Activated T-cell treated with anti-CD3 and anti-CD28 coated beads, Interleukin-2, amount 50 U/mL, for 24 hours (primary cell): ENCODE measurements around the gene DOCK1.

Experiments
- DNase-seq: peaks from one replicate; pipeline ENCODE4 v3.0.0-alpha.2; 2020
- H3K27ac Mint-ChIP-seq: 2 replicates; pipeline ENCODE4 v1.8.0; 2020; ENCODE audit warnings: mild to moderate bottlenecking, mixed read lengths
- H3K27me3 Mint-ChIP-seq: 2 replicates; pipeline ENCODE4 v1.8.0; 2020; ENCODE audit warnings: mixed read lengths
- H3K36me3 Mint-ChIP-seq: 2 replicates; pipeline ENCODE4 v1.8.0; 2020; ENCODE audit warnings: low read depth, mixed read lengths
- H3K4me1 Mint-ChIP-seq: 2 replicates; pipeline ENCODE4 v1.8.0; 2020; ENCODE audit warnings: low read depth, mixed read lengths
- H3K4me3 Mint-ChIP-seq: 2 replicates; pipeline ENCODE4 v1.8.0; 2020; ENCODE audit warnings: mild to moderate bottlenecking, moderate library complexity, mixed read lengths
- H3K9me3 Mint-ChIP-seq: 2 replicates; pipeline ENCODE4 v1.8.0; 2020; ENCODE audit warnings: mixed read lengths

DOCK1 gene

DNA sequence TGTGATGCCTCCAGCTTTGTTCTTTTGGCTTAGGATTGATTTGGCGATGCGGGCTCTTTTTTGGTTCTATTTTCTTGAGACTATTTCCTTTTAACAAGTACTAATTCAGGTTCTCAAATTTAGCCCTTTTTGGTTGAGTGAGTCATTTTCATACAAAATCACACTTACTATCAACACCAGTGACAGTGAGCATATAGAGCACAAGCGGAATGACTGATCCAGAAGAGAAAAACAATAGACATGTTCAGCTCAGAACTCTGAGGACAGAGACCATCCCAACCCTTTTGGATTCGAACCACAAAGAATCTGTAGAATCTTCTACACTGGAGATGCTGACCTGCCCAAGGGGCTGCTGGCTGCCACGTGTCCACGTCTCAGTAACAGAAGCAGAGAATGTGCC, 347.6 kb downstream of the DOCK1 start:
- Mint-ChIP-seq H3K36me3 (no peaks in the 10 kb centered on the region), H3K4me3 (no peak overlapping the region), H3K9me3 (no peaks in the 10 kb centered on the region), H3K27ac (no peak overlapping the region), H3K27me3 (peaks cover 21% of the 10 kb centered on the region), H3K4me1 (peaks cover 11% of the 10 kb centered on the region)
- DNase-seq: no peak

DNA sequence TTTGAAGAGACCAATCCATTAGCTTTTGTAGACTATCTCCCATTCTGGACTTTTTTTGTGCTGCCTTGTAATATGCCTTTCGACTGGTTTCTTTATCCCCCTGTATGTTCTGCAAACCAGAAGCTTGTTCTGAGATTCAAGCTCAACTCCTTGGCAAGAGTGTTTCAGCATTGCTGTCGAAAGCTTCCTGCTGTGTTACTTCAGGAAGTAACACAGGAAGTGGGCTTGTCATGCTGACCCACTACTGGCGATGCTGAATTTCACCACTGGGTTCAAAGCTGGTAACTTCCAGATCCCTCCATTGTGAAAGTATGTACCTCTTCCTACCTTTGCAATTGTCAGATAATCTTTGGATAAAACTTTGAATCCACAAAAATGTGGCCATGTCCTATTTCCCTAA, 349.0 kb downstream of the DOCK1 start:
- H3K4me1 Mint-ChIP-seq: peaks cover 11% of the 10 kb centered on the region
- H3K4me3 Mint-ChIP-seq: no peak overlapping the region
- no peaks in the 10 kb centered on the region for H3K9me3 Mint-ChIP-seq

DNA sequence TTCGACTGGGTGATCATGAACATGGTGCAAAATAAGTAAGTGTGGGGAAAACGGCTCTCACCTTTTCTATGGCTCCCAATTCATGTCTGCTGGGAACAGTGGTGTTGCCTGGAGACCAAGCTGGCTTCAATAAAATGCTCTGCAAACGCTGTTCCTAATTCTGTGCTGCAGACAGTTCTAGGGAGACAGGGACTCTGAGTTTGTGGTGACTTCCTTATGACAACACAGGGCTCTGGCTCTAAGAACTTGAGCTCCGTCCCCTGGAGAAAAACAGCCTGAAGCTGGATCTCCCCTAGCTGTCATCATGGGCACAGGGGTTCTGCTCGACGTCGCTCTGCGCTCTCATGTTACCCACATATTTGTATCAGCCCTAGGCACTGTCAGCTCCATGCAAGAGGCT, 352.2 kb downstream of the DOCK1 start:
- H3K27me3 Mint-ChIP-seq: peaks cover 9% of the 10 kb centered on the region
- no peaks in the 10 kb centered on the region for H3K36me3 Mint-ChIP-seq
- H3K4me3 Mint-ChIP-seq: no peak overlapping the region

More for the DNA sequence above, 349.0 kb downstream of the DOCK1 start:
- Mint-ChIP-seq H3K27ac (no peak overlapping the region), H3K27me3 (peaks cover 13% of the 10 kb centered on the region), H3K36me3 (no peaks in the 10 kb centered on the region)
- no peak for DNase-seq

DNA sequence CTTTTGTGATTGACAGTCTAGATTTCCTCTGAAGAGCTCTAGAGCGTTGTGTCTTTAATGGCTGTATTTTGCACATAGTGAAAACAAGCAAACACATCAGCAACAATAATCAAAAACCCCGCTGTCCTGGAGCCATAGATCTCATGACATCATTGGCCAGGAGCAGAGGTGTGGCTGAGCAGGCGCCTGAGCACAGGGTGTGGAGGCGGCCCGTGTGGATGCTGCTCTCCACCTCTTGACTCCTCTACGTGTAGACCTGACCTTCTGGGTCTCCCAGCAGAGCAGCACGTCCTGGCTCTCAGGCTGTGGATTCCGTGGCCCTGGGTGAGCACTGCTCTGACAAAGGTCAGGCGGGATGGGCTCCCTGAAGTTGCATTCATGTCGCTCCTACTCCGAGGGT, 354.1 kb downstream of the DOCK1 start:
- peaks cover 10% of the 10 kb centered on the region for H3K9me3 Mint-ChIP-seq
- H3K36me3 Mint-ChIP-seq: no peaks in the 10 kb centered on the region
- DNase-seq: no peak
- H3K4me1 Mint-ChIP-seq: peaks cover 5% of the 10 kb centered on the region
- H3K27me3 Mint-ChIP-seq: no peaks in the 10 kb centered on the region
- no peak overlapping the region for H3K4me3 Mint-ChIP-seq
- H3K27ac Mint-ChIP-seq: no peak overlapping the region

More for the DNA sequence above, 352.2 kb downstream of the DOCK1 start:
- DNase-seq: no peak
- Mint-ChIP-seq H3K27ac (no peak overlapping the region), H3K4me1 (peaks cover 11% of the 10 kb centered on the region), H3K9me3 (peaks cover 10% of the 10 kb centered on the region)

DNA sequence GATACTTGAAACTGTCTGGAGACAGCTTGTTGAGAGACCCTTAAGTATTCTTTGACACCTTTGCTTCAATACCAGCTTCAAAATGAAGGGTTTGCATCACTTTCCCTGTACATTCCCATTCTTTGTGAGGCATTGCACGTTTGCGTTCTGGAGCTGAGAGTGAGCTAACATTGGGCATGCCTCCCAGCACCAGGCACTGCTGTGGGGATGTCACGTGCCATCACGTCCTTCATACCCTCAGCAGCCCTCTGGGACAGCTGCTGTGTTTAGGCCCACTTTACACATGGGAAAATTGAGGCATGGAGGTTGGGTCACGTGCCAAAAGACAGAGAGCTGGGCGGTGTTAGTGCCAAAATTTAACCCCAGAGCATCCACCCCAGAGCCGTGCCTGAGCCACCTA, 357.4 kb downstream of the DOCK1 start:
- no peak overlapping the region for H3K4me3 Mint-ChIP-seq
- H3K36me3 Mint-ChIP-seq: no peaks in the 10 kb centered on the region
- no peak overlapping the region for H3K27ac Mint-ChIP-seq
- no peak for DNase-seq
- H3K27me3 Mint-ChIP-seq: peaks cover 2% of the 10 kb centered on the region
- H3K9me3 Mint-ChIP-seq: peaks cover 10% of the 10 kb centered on the region
- no peaks in the 10 kb centered on the region for H3K4me1 Mint-ChIP-seq

DNA sequence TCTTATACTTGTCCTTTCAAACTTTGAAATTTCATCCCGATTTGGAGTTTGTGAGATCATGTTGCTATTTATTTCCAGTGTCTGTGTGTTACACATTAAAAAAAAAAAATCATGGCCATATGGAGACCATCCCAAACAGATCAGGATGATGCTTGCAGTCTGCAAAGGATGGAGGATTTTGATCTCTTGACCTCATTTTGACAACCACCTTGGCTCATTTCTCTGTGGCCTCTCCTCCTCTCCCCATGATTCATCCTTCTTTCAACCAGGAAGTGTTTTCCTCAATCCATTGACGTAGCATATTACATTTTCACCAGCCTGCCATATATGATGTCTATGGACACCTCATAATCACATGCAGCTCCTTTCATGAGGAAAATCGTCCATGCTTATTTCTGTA, 360.1 kb downstream of the DOCK1 start:
- Mint-ChIP-seq H3K4me1 (no peaks in the 10 kb centered on the region), H3K36me3 (no peaks in the 10 kb centered on the region), H3K9me3 (peaks cover 6% of the 10 kb centered on the region), H3K27me3 (peaks cover 2% of the 10 kb centered on the region), H3K27ac (no peak overlapping the region), H3K4me3 (no peak overlapping the region)
- DNase-seq: no peak

DNA sequence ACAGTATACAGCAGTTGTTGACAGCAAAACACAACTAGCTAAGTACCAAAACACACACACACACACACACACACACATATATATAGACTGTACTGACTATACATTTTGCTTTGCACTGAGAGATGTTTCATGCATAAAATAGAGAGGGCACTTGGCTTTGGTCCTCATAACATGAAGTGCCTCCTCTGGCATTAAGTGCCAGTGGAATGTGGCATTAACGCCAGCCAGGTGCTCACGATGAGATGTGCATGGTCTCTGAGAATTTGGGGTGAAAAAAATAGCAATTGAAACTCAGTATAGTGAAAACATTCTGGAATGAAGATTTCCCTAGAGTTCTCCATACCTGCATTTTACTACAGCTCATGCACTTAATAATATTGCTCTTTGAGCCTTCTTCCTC, 361.2 kb downstream of the DOCK1 start:
- no peaks in the 10 kb centered on the region for H3K4me1 Mint-ChIP-seq
- peaks cover 2% of the 10 kb centered on the region for H3K27me3 Mint-ChIP-seq
- H3K4me3 Mint-ChIP-seq: no peak overlapping the region
- no peak overlapping the region for H3K27ac Mint-ChIP-seq
- H3K9me3 Mint-ChIP-seq: no peaks in the 10 kb centered on the region
- no peak for DNase-seq
- no peaks in the 10 kb centered on the region for H3K36me3 Mint-ChIP-seq

DNA sequence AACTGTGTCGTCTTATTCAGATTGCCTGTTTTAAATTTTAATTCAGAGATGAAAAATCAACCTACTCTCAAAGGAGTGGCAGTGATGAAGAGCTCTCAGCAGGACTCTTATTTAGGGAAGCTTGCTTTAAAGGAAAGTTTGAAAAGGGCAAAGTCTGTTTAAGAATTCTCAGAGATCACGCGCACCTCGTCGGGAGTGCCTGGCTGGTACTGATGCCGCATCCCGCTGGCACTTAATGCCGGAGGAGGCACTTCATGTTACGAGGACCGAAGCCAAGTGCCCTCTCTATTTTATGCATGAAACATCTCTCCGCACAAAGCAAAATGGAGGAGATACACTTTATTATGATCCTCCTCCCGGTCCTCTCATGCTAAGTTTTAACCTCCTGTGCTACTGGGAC, 362.2 kb downstream of the DOCK1 start:
- no peak overlapping the region for H3K4me3 Mint-ChIP-seq
- peaks cover 2% of the 10 kb centered on the region for H3K27me3 Mint-ChIP-seq
- H3K9me3 Mint-ChIP-seq: no peaks in the 10 kb centered on the region
- H3K4me1 Mint-ChIP-seq: no peaks in the 10 kb centered on the region
- no peak overlapping the region for H3K27ac Mint-ChIP-seq
- no peak for DNase-seq
- no peaks in the 10 kb centered on the region for H3K36me3 Mint-ChIP-seq

DNA sequence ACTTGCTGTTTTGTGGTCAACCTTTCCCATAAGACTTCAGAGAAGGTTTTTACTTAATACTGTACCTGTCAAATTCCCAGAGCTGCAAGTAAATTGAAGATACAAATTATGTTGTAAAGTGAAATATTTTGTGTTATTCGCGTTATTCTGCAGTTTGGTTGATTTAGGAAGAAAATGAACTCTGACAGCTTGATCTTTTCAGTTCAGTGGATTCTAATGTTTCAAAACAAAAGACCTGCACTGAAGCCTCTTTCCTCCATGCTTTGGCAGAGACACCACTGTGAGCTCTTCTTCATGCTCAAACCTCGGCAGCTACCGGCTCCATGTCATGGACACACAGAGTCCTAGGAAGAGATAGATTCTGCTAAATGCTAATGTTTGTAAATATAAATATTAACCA, 366.8 kb downstream of the DOCK1 start:
- Mint-ChIP-seq H3K36me3 (no peaks in the 10 kb centered on the region), H3K4me3 (no peak overlapping the region), H3K27ac (no peak overlapping the region)

DNA sequence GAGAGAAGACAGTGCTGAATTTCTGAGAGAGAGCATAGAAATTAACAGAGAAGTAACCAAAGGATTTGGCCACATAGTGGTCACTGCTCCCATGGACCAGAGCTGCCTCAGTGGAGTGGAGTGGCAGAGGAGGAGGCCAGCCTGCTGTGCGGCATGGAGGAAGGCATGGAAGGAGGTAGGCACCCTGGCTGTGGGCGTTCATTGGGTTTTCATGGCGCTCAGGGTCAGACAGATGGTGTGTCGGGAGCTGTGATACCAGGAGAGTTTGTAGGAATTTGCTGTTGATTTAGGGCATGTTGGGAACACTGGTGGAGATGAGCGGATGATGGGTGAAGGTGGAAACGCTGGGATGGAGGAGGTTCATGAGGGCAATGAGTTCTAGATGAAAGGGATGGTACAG, 370.0 kb downstream of the DOCK1 start:
- H3K27ac Mint-ChIP-seq: no peak overlapping the region
- H3K4me3 Mint-ChIP-seq: no peak overlapping the region
- DNase-seq: no peak
- H3K4me1 Mint-ChIP-seq: no peaks in the 10 kb centered on the region
- peaks cover 2% of the 10 kb centered on the region for H3K9me3 Mint-ChIP-seq
- no peaks in the 10 kb centered on the region for H3K36me3 Mint-ChIP-seq
- peaks cover 8% of the 10 kb centered on the region for H3K27me3 Mint-ChIP-seq

More for the DNA sequence above, 366.8 kb downstream of the DOCK1 start:
- Mint-ChIP-seq H3K27me3 (peaks cover 8% of the 10 kb centered on the region), H3K4me1 (no peaks in the 10 kb centered on the region), H3K9me3 (peaks cover 2% of the 10 kb centered on the region)
- no peak for DNase-seq

DNA sequence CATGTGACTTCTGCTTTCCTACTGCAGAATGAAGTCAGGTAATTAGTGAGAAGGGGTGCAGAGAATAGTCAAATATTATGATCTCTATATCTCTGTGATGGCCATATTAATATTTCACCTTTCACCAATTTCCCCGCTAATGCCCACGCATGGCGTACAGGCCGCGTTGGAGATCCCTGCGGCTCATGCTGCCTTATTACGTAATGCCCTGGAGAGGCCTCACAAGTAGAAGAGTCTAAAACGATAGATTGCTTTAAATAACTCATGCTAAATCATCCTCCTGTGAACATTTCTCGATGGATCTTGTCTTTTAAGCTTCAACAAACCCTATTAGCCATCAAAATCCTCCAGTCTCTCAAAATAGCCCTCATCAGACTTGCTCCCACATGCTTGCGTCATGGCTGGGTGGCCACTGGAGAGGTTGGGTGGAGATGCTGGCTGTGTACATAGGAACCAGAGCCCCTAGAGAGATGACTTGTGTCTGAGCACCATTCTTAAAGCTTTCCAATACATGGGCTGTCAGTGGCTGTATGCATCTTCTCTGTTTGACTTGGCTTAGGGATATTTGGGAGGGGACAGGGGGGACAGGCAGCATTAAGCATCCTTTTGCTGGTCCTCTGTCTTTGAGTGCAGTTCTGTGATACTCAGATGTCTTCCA, 370.7 kb downstream of the DOCK1 start:
- H3K36me3 Mint-ChIP-seq: no peaks in the 10 kb centered on the region
- H3K4me3 Mint-ChIP-seq: no peak overlapping the region
- no peak overlapping the region for H3K27ac Mint-ChIP-seq
- no peaks in the 10 kb centered on the region for H3K4me1 Mint-ChIP-seq
- DNase-seq: no peak
- H3K27me3 Mint-ChIP-seq: peaks cover 8% of the 10 kb centered on the region
- peaks cover 2% of the 10 kb centered on the region for H3K9me3 Mint-ChIP-seq

DNA sequence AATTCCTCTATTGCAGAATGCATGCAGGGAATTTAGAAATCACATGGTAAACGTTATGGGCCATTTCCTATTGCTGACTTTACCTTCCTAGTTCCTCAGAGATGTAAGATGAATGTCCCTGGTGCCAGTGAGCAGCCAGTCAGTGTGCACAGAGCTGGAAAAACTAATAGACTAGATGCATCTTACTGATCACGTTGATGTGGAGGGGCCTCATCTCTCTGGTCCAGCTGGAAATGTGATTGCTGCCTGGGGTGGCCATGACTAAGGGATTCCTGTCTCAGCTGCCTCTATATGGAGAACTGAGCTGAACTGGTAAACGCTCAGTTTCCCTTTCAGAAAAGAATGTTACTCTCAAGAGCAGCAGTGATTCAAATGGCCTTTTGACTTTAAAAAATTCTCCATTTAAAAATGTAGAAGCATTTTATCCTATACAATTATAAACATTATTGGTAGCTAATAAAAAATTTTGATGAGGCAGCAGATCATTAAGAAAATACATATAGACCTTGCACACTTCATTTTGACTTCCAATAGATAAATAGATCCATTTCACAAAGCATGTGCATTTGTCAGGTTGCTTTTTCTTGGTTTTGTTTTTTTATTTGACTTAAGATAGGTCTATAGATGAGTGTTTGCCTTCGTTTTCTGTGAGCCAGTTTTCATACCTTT, 371.7 kb downstream of the DOCK1 start:
- H3K4me1 Mint-ChIP-seq: no peaks in the 10 kb centered on the region
- no peak overlapping the region for H3K27ac Mint-ChIP-seq
- H3K4me3 Mint-ChIP-seq: no peak overlapping the region
- peaks cover 8% of the 10 kb centered on the region for H3K27me3 Mint-ChIP-seq
- no peaks in the 10 kb centered on the region for H3K36me3 Mint-ChIP-seq
- H3K9me3 Mint-ChIP-seq: peaks cover 2% of the 10 kb centered on the region
- no peak for DNase-seq

DNA sequence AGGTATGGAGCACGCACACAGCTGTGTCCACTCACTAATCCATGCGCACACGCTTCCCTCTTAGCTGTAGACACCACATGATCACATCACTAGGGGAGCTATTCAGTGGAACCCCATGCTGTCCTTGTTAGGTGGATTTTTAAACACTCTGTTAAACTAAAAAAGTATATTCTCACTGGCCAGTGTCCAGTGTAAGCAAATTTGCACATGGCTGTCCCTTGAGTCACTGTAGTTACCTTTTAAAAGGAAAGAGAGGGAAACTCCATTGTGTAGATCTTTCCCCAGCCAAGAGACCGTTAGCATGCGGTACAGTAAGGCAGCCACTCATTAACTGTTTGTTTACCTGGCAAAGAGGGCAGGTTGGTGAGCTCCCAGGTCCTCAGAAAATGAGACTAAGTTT, 372.8 kb downstream of the DOCK1 start:
- peaks cover 8% of the 10 kb centered on the region for H3K27me3 Mint-ChIP-seq
- no peak for DNase-seq
- peaks cover under 1% of the 10 kb centered on the region for H3K9me3 Mint-ChIP-seq
- H3K27ac Mint-ChIP-seq: no peak overlapping the region
- H3K36me3 Mint-ChIP-seq: no peaks in the 10 kb centered on the region
- H3K4me1 Mint-ChIP-seq: peaks cover 2% of the 10 kb centered on the region
- no peak overlapping the region for H3K4me3 Mint-ChIP-seq

DNA sequence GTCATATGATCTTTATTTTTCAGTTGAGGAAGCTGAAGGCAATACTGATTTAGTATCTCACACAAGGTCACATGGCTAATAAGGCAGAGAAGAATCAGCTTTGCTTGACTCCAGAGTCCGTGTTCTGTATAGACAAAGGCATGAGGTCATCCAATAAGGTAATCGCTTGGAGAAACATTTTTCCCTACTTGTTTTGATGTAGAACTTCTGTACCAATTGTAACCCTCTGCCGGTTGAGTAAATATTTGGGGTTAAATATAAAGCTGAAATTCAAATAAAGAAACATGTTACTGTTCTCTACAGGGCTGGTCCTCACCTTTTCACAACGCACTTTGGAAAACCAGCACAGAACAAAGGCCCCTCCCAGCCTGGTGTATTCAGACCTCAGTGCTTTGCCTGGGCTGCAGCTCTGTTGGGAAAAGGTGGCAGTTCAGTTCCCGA, 374.1 kb downstream of the DOCK1 start:
- H3K27ac Mint-ChIP-seq: no peak overlapping the region
- no peak for DNase-seq
- H3K4me3 Mint-ChIP-seq: no peak overlapping the region
- H3K9me3 Mint-ChIP-seq: no peaks in the 10 kb centered on the region
- peaks cover 8% of the 10 kb centered on the region for H3K27me3 Mint-ChIP-seq
- no peaks in the 10 kb centered on the region for H3K36me3 Mint-ChIP-seq
- peaks cover 2% of the 10 kb centered on the region for H3K4me1 Mint-ChIP-seq

DNA sequence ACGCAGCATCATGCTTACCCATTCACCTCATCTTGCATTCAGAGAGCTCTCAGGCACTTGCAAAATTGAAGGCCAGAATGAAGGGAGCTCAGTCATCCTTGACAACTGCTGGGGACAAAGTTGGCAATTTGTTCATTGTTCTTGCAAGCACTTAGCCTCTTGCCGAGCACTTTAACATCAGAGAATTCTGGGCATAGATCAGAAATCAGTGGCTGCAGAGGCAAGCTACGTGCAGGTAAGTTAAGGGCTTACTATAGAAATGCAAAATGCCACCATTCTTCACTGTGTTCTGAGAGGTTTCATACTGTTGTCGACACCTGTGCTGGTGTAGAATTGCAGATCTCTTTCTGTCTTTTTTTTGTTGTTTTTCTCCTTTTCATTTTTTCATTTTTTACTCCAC, 375.2 kb downstream of the DOCK1 start:
- peaks cover 3% of the 10 kb centered on the region for H3K27me3 Mint-ChIP-seq
- no peak overlapping the region for H3K27ac Mint-ChIP-seq
- H3K4me1 Mint-ChIP-seq: peaks cover 2% of the 10 kb centered on the region
- no peaks in the 10 kb centered on the region for H3K36me3 Mint-ChIP-seq
- H3K4me3 Mint-ChIP-seq: no peak overlapping the region
- DNase-seq: no peak
- H3K9me3 Mint-ChIP-seq: no peaks in the 10 kb centered on the region
